HCT116 (cell line): ENCODE data around the gene SYCE3. TPM values are rescaled to one million over a fixed set of nuclear protein-coding genes. Genes with fewer than 3 reads are reported as not detected.

Source experiments
- ATAC-seq: fragments of 200-7000 bp; cut with Tn5 transposase; 2 replicates; pipeline ENCODE4 v1.9.1; 2020; ENCODE audit warnings: mild to moderate bottlenecking, moderate library complexity
- BruUV-seq: library from RNA; stranded (reverse); fragments of 400-500 nt; replicated peaks from 2 replicates; lab custom pipeline; 2021; lab: Mats Ljungman, UMichigan
- CTCF ChIA-PET: fragments of 300-600 bp; sonication (Branson Sonifier 250); formaldehyde crosslinking; loops from one replicate; lab custom pipeline; 2021; ENCODE audit warnings: antibody characterized with exemption; lab: Charles Lee
- POLR2A ChIA-PET: fragments of 300-600, 350-600 bp; sonication (Branson Sonifier 250); formaldehyde crosslinking; loops from one replicate; lab custom pipeline; 2021; ENCODE audit warnings: antibody characterized with exemption; lab: Charles Lee
- RAD21 ChIA-PET, 2 experiments: fragments of 300-600 bp; sonication (Branson Sonifier 250); formaldehyde crosslinking; loops; one replicate each; lab custom pipeline; 2023; ENCODE audit warnings: low total read pairs in 2 of 2; ENCODE audit not compliant: uncharacterized antibody in 2 of 2, unreplicated experiment in 2 of 2, low non-redundant PET in 1 of 2; lab: Charles Lee
- DNase-seq: peaks from one replicate; pipeline ENCODE4 v3.0.0-alpha.2; 2010; ENCODE audit warnings: low read depth, low spot score
- H2AFZ ChIP-seq: fragments of 200-600 bp; shearing (Covaris generic), sonication (generic); 2 replicates; pipeline ENCODE4 v1.6.1; 2017; ENCODE audit warnings: low read depth, mixed run types, mixed read lengths, antibody characterized with exemption, low read length; ENCODE audit not compliant: poor library complexity, severe bottlenecking
- H3K27ac ChIP-seq: 2 replicates; pipeline ENCODE4 v1.5.1; 2012; ENCODE audit warnings: low read depth, low read length
- H3K27me3 ChIP-seq: fragments of 200-600 bp; sonication (generic); 2 replicates; pipeline ENCODE4 v1.6.1; 2016; ENCODE audit warnings: mixed run types, low read length, mixed read lengths; ENCODE audit not compliant: insufficient read depth
- H3K36me3 ChIP-seq, 2 experiments: fragments of 200-500 bp in 1 of 2; fragments of 200-600 bp in 1 of 2; sonication (Bioruptor generic) in 1 of 2; sonication (generic) in 1 of 2; 2 replicates each; pipeline versions ENCODE4 v1.5.1 to v1.6.1; 2014 to 2016; ENCODE audit warnings: low read length in 2 of 2, inconsistent platforms in 1 of 2, mixed read lengths in 1 of 2, mixed run types in 1 of 2; ENCODE audit not compliant: insufficient read depth in 2 of 2, control insufficient read depth in 1 of 2
- H3K4me1 ChIP-seq, 2 experiments: fragments of 200-600 bp in 1 of 2; sonication (generic) in 1 of 2; 2 replicates each; pipeline versions ENCODE4 v1.5.1 to v1.6.1; 2012 to 2017; ENCODE audit warnings: low read length in 2 of 2, inconsistent platforms in 1 of 2, mild to moderate bottlenecking in 1 of 2, mixed read lengths in 1 of 2, mixed run types in 1 of 2, moderate library complexity in 1 of 2; ENCODE audit not compliant: insufficient read depth in 2 of 2, control insufficient read depth in 1 of 2
- H3K4me2 ChIP-seq: fragments of 200-600 bp; sonication (generic); 2 replicates; pipeline ENCODE4 v1.6.1; 2017; ENCODE audit warnings: mixed run types, low read length, mixed read lengths
- H3K4me3 ChIP-seq, 2 experiments: fragments of 200-600 bp in 1 of 2; sonication (generic) in 1 of 2; replicated peaks in 1 of 2; 2 replicates each; pipeline ENCODE4 v1.5.1; 2011 to 2016; ENCODE audit warnings: low read length in 2 of 2, control low read depth in 1 of 2, low read depth in 1 of 2, mild to moderate bottlenecking in 1 of 2, mixed read lengths in 1 of 2, mixed run types in 1 of 2
- H3K79me2 ChIP-seq: fragments of 200-600 bp; sonication (generic); 2 replicates; pipeline ENCODE4 v1.6.1; 2017; ENCODE audit warnings: mild to moderate bottlenecking, mixed run types, low read length, moderate library complexity, mixed read lengths; ENCODE audit not compliant: insufficient read depth
- H3K9ac ChIP-seq: fragments of 200-600 bp; sonication (generic); 2 replicates; pipeline ENCODE4 v1.6.1; 2016; ENCODE audit warnings: low read length, mixed read lengths
- H3K9me2 ChIP-seq: fragments of 200-600 bp; sonication (generic), shearing (Covaris generic); 2 replicates; pipeline ENCODE4 v1.6.1; 2017; ENCODE audit warnings: mixed run types, mild to moderate bottlenecking, moderate library complexity; ENCODE audit not compliant: insufficient read depth
- H3K9me3 ChIP-seq, 2 experiments: fragments of 200-500 bp in 1 of 2; fragments of 200-600 bp in 1 of 2; sonication (Bioruptor generic) in 1 of 2; sonication (generic) in 1 of 2; 2 replicates each; pipeline ENCODE4 v1.6.1; 2014 to 2017; ENCODE audit warnings: low read length in 2 of 2, mixed read lengths in 2 of 2, inconsistent platforms in 1 of 2, low read depth in 1 of 2, mild to moderate bottlenecking in 1 of 2, mixed run types in 1 of 2, moderate library complexity in 1 of 2; ENCODE audit not compliant: control insufficient read depth in 1 of 2, insufficient read depth in 1 of 2
- H4K20me1 ChIP-seq: fragments of 200-600 bp; sonication (generic), shearing (Covaris generic); 2 replicates; pipeline ENCODE4 v1.6.1; 2017; ENCODE audit warnings: mixed run types, mild to moderate bottlenecking, moderate library complexity; ENCODE audit not compliant: insufficient read depth
- CBX3 ChIP-seq: IDR thresholded peaks from 2 replicates; pipeline ENCODE4 v1.6.1; 2012; ENCODE audit warnings: low read depth
- CEBPB ChIP-seq: IDR thresholded peaks from 2 replicates; pipeline ENCODE4 v1.6.1; 2012; ENCODE audit warnings: low read depth
- ELF1 ChIP-seq: IDR thresholded peaks from 2 replicates; pipeline ENCODE4 v1.6.1; 2012; ENCODE audit warnings: low read depth, borderline replicate concordance
- EZH2phosphoT487 ChIP-seq: fragments of 200-600 bp; IDR thresholded peaks from 2 replicates; pipeline ENCODE4 v1.6.1; 2018; ENCODE audit warnings: antibody characterized with exemption, borderline replicate concordance
- FOSL1 ChIP-seq: IDR thresholded peaks from 2 replicates; pipeline ENCODE4 v1.6.1; 2012; ENCODE audit warnings: low read depth
- JUND ChIP-seq: IDR thresholded peaks from 2 replicates; pipeline ENCODE4 v1.6.1; 2012
- POLR2A ChIP-seq: IDR thresholded peaks from 2 replicates; pipeline ENCODE4 v1.7.0; 2011; ENCODE audit warnings: borderline replicate concordance; ENCODE audit not compliant: insufficient read depth, insufficient read length; ENCODE audit errors: extremely low read depth
- POLR2AphosphoS5 ChIP-seq: IDR thresholded peaks from 2 replicates; pipeline ENCODE4 v1.6.1; 2011; ENCODE audit warnings: mild to moderate bottlenecking, low read depth, low read length, moderate library complexity
- RAD21 ChIP-seq: IDR thresholded peaks from 2 replicates; pipeline ENCODE4 v1.6.1; 2012; ENCODE audit warnings: low read depth, mild to moderate bottlenecking
- SIN3A ChIP-seq: IDR thresholded peaks from 2 replicates; pipeline ENCODE4 v1.6.1; 2012; ENCODE audit warnings: low read depth
- SP1 ChIP-seq: IDR thresholded peaks from 2 replicates; pipeline ENCODE4 v1.6.1; 2012; ENCODE audit warnings: low read depth
- SRF ChIP-seq: IDR thresholded peaks from 2 replicates; pipeline ENCODE4 v1.6.1; 2012; ENCODE audit warnings: low read depth
- YY1 ChIP-seq: IDR thresholded peaks from 2 replicates; pipeline ENCODE4 v1.6.1; 2011; ENCODE audit warnings: low read length, low read depth, moderate library complexity, mild to moderate bottlenecking; ENCODE audit not compliant: insufficient replicate concordance; ENCODE audit errors: extremely low read depth
- ZNF274 ChIP-seq: fragments of 200-500 bp; sonication (Bioruptor generic); IDR thresholded peaks from 2 replicates; pipeline ENCODE4 v1.6.1; 2014; ENCODE audit warnings: mild to moderate bottlenecking, low read depth, low read length, inconsistent platforms
- intact Hi-C: fragments of 100-400 bp; cut with micrococcal nuclease; formaldehyde crosslinking; loops from 2 replicates; pipeline ENCODE4 v1.10.0; 2022
- total RNA-seq: library from RNA; stranded (reverse); gene quantifications from one replicate; pipeline ENCODE4 v1.2.1, GENCODE V29; 2021; ENCODE audit not compliant: unreplicated experiment
- TF ChIP-seq, protein P1 (sequence below), 3 experiments: fragments of 200-600 bp in 1 of 3; sonication (generic) in 1 of 3; IDR thresholded peaks in 2 of 3; conservative IDR thresholded peaks in 1 of 3; 2 replicates each; pipeline ENCODE4 v1.5.1; 2012 to 2017; ENCODE audit warnings: low read depth in 2 of 3, low read length in 2 of 3, antibody characterized with exemption in 1 of 3, borderline replicate concordance in 1 of 3, control low read depth in 1 of 3, mild to moderate bottlenecking in 1 of 3, mixed read lengths in 1 of 3, mixed run types in 1 of 3, moderate library complexity in 1 of 3; ENCODE audit not compliant: insufficient read depth in 1 of 3
- TF ChIP-seq, protein P2 (sequence below): IDR thresholded peaks from 2 replicates; pipeline ENCODE4 v1.6.1; 2011; ENCODE audit warnings: mild to moderate bottlenecking, low read length, moderate library complexity; ENCODE audit not compliant: insufficient replicate concordance; ENCODE audit errors: extremely low read depth
- TF ChIP-seq, protein P3 (sequence below): IDR thresholded peaks from 2 replicates; pipeline ENCODE4 v1.6.1; 2012
- TF ChIP-seq, protein P4 (sequence below): IDR thresholded peaks from 2 replicates; pipeline ENCODE4 v1.6.1; 2012

Gene SYCE3
- total RNA-seq, 1 experiment from 2014 or later, result not detected

DNA sequence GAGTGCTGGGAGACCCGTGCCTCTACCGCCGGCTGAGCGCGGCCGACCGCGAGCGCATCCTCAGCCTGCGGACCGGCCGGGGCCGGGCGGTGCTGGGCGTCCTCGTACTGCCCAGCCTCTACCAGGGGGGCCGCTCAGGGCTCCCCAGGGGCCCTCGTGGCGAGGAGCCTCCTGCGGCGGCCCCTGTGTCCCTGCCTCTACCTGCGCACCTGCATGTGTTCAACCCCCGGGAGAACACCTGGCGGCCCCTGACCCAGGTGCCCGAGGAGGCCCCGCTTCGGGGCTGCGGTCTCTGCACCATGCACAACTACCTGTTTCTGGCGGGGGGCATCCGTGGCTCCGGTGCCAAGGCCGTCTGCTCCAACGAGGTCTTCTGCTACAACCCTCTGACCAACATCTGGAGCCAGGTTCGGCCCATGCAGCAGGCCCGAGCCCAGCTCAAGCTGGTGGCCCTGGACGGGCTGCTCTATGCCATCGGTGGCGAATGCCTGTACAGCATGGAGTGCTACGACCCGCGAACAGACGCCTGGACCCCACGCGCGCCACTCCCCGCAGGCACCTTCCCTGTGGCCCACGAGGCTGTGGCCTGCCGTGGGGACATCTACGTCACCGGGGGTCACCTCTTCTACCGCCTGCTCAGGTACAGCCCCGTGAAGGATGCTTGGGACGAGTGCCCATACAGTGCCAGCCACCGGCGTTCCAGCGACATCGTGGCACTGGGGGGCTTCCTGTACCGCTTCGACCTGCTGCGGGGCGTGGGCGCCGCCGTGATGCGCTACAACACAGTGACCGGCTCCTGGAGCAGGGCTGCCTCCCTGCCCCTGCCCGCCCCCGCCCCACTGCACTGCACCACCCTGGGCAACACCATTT, 13.6 kb downstream of the SYCE3 start:
- no peaks in the 10 kb centered on the region for H3K9me2 ChIP-seq
- H3K79me2 ChIP-seq, result no peaks in the 10 kb centered on the region
- H4K20me1 ChIP-seq, result no peaks in the 10 kb centered on the region
- no peaks in the 10 kb centered on the region for H3K27me3 ChIP-seq
- RAD21 ChIA-PET, result no interaction called here
- no peaks in the 10 kb centered on the region for H3K9me3 ChIP-seq
- no peak overlapping the region for H3K27ac ChIP-seq
- no TSS peak for BruUV-seq
- ATAC-seq, result no peak
- TF ChIP-seq POLR2A, result no peak
- TF ChIP-seq POLR2AphosphoS5, result no peak
- TF ChIP-seq, protein P1, sequence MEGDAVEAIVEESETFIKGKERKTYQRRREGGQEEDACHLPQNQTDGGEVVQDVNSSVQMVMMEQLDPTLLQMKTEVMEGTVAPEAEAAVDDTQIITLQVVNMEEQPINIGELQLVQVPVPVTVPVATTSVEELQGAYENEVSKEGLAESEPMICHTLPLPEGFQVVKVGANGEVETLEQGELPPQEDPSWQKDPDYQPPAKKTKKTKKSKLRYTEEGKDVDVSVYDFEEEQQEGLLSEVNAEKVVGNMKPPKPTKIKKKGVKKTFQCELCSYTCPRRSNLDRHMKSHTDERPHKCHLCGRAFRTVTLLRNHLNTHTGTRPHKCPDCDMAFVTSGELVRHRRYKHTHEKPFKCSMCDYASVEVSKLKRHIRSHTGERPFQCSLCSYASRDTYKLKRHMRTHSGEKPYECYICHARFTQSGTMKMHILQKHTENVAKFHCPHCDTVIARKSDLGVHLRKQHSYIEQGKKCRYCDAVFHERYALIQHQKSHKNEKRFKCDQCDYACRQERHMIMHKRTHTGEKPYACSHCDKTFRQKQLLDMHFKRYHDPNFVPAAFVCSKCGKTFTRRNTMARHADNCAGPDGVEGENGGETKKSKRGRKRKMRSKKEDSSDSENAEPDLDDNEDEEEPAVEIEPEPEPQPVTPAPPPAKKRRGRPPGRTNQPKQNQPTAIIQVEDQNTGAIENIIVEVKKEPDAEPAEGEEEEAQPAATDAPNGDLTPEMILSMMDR (IDR thresholded peaks at IDR 0.05 in 2 of 3, conservative IDR thresholded peaks at IDR 0.05 in 1 of 3; ENCODE audit: borderline replicate concordance in 1 of 3, insufficient read depth in 1 of 3, low read depth in 2 of 3, low read length in 2 of 3), result no peak
- no peak for TF ChIP-seq CBX3
- no peak for TF ChIP-seq YY1
- no peak for TF ChIP-seq SIN3A
- TF ChIP-seq, protein P2, sequence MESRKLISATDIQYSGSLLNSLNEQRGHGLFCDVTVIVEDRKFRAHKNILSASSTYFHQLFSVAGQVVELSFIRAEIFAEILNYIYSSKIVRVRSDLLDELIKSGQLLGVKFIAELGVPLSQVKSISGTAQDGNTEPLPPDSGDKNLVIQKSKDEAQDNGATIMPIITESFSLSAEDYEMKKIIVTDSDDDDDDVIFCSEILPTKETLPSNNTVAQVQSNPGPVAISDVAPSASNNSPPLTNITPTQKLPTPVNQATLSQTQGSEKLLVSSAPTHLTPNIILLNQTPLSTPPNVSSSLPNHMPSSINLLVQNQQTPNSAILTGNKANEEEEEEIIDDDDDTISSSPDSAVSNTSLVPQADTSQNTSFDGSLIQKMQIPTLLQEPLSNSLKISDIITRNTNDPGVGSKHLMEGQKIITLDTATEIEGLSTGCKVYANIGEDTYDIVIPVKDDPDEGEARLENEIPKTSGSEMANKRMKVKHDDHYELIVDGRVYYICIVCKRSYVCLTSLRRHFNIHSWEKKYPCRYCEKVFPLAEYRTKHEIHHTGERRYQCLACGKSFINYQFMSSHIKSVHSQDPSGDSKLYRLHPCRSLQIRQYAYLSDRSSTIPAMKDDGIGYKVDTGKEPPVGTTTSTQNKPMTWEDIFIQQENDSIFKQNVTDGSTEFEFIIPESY, result no peak
- TF ChIP-seq, protein P3, sequence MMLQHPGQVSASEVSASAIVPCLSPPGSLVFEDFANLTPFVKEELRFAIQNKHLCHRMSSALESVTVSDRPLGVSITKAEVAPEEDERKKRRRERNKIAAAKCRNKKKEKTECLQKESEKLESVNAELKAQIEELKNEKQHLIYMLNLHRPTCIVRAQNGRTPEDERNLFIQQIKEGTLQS, result no peak
- no peak for TF ChIP-seq RAD21
- TF ChIP-seq SRF, result no peak
- TF ChIP-seq ELF1, result no peak
- no peak for TF ChIP-seq FOSL1
- no peak for TF ChIP-seq EZH2phosphoT487
- TF ChIP-seq CEBPB, result no peak
- TF ChIP-seq JUND, result no peak
- TF ChIP-seq SP1, result no peak
- TF ChIP-seq, protein P4, sequence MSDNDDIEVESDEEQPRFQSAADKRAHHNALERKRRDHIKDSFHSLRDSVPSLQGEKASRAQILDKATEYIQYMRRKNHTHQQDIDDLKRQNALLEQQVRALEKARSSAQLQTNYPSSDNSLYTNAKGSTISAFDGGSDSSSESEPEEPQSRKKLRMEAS, result no peak
- TF ChIP-seq ZNF274, result no peak
- TF ChIP-seq, all 23 proteins: peak for 0
- CTCF ChIA-PET, result no interaction called here
- no peak for DNase-seq
- intact Hi-C loops, result no loop called here
- Histone ChIP-seq H3K36me3 (no peaks in the 10 kb centered on the region), H3K4me2 (no peak overlapping the region), H3K9ac (no peak overlapping the region), H2AFZ (no peak overlapping the region), H3K4me1 (peaks cover 4 to 10% of the 10 kb centered on the region in 2 experiments; a peak in 3 of 4 replicates), H3K4me3 (no peak overlapping the region)
- POLR2A ChIA-PET, result no interaction called here
